Skeletal muscle tissue (tissue), 4 donors: ENCODE data around the gene SLC22A3. TPM values are rescaled to one million over a fixed set of nuclear protein-coding genes. Genes with fewer than 3 reads are reported as not detected.
"Not testable (repeated sequence)": the region's sequence is repeated elsewhere in the genome, so short reads cannot be mapped to it uniquely, and the experiment has no call there.

ENCODE experiments used
- H3K27ac ChIP-seq: one replicate; pipeline ENCODE4 v1.7.0; 2013; ENCODE audit warnings: mild to moderate bottlenecking, low read depth, low read length, inconsistent platforms
- H3K27me3 ChIP-seq, 3 donors: one replicate each; pipeline ENCODE4 v1.7.0; 2013; ENCODE audit warnings: low read length in 3 of 3; ENCODE audit not compliant: control insufficient read depth in 3 of 3, insufficient read depth in 3 of 3
- H3K36me3 ChIP-seq, 3 donors: one replicate each; pipeline ENCODE4 v1.7.0; 2013; ENCODE audit warnings: low read length in 3 of 3; ENCODE audit not compliant: control insufficient read depth in 3 of 3, insufficient read depth in 3 of 3
- H3K4me1 ChIP-seq, 3 donors: one replicate each; pipeline ENCODE4 v1.7.0; 2013; ENCODE audit warnings: low read length in 3 of 3, mild to moderate bottlenecking in 3 of 3; ENCODE audit not compliant: control insufficient read depth in 3 of 3, insufficient read depth in 3 of 3
- H3K4me3 ChIP-seq, 3 donors: one replicate each; pipeline ENCODE4 v1.7.0; 2013; ENCODE audit warnings: low read length in 3 of 3
- H3K9ac ChIP-seq, 3 donors: one replicate each; pipeline ENCODE4 v1.7.0; 2013; ENCODE audit warnings: low read length in 3 of 3, mild to moderate bottlenecking in 3 of 3, moderate library complexity in 2 of 3, low read depth in 1 of 3
- H3K9me3 ChIP-seq, 3 donors: one replicate each; pipeline ENCODE4 v1.7.0; 2013; ENCODE audit warnings: low read length in 3 of 3; ENCODE audit not compliant: control insufficient read depth in 3 of 3
- total RNA-seq: library from RNA; depleted of rRNA; stranded (reverse); fragments of >200 nt; gene quantifications from one replicate; pipeline ENCODE4 v1.2.3, GENCODE V29; 2014
- donor health status: Osteomylitis.

The SLC22A3 gene
- total RNA-seq, 1 donor from 2014 or later, result 8.4 TPM

GRCh38 chr6:160363016-160363996 lies 15.1 kb downstream of the SLC22A3 start:
- no peaks in the 10 kb centered on the region for H3K27me3 ChIP-seq
- H3K9me3 ChIP-seq, result no peaks in the 10 kb centered on the region
- no peak overlapping the region for H3K9ac ChIP-seq
- no peak overlapping the region for H3K4me3 ChIP-seq
- no peaks in the 10 kb centered on the region for H3K36me3 ChIP-seq
- H3K27ac ChIP-seq, result no peak overlapping the region
- H3K4me1 ChIP-seq, result peaks cover 0 to 14% (median 4%) of the 10 kb centered on the region in 3 donors

GRCh38 chr6:160365117-160365516 lies 16.9 kb downstream of the SLC22A3 start:
- H3K9ac ChIP-seq, result no peak overlapping the region
- H3K4me3 ChIP-seq, result no peak overlapping the region
- H3K4me1 ChIP-seq, result peaks cover 0 to 13% (median 0%) of the 10 kb centered on the region in 3 donors
- no peaks in the 10 kb centered on the region for H3K36me3 ChIP-seq
- H3K27me3 ChIP-seq, result no peaks in the 10 kb centered on the region
- H3K9me3 ChIP-seq, result peaks cover 0 to 4% (median 3%) of the 10 kb centered on the region in 3 donors
- no peak overlapping the region for H3K27ac ChIP-seq

GRCh38 chr6:160367798-160368547 lies 19.8 kb downstream of the SLC22A3 start:
- no peaks in the 10 kb centered on the region for H3K27me3 ChIP-seq
- H3K4me3 ChIP-seq, result no peak overlapping the region
- no peaks in the 10 kb centered on the region for H3K36me3 ChIP-seq
- no peak overlapping the region for H3K27ac ChIP-seq
- H3K9me3 ChIP-seq, result peaks cover 0 to 4% (median 3%) of the 10 kb centered on the region in 3 donors
- peaks cover 0 to 7% (median 0%) of the 10 kb centered on the region in 3 donors for H3K4me1 ChIP-seq
- H3K9ac ChIP-seq, result no peak overlapping the region

DNA sequence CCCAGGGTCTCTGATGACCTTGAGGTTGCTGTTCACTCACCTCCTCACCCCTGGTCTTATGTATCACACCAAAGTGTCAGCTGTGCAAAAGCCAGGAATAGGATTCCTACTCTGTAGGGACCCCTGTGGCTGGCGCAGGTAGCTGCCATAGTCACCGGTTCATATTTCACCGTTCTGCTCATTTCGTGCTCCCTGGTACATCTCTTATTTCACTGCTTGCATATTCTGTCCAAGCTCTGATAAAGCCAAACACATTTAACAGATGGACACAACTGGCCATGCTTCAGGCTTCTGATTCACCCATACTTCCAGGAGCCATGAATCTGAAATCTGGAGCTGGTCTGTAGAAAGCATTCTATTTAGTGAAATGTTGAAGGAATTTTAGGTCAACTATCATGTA lies 20.5 kb downstream of the SLC22A3 start:
- Histone ChIP-seq H3K9ac (no peak overlapping the region), H3K36me3 (no peaks in the 10 kb centered on the region), H3K4me3 (no peak overlapping the region), H3K4me1 (peaks cover 0 to 7% (median 0%) of the 10 kb centered on the region in 3 donors), H3K27me3 (no peaks in the 10 kb centered on the region), H3K9me3 (peaks cover 0 to 4% (median 3%) of the 10 kb centered on the region in 3 donors), H3K27ac (no peak overlapping the region)

- H3K9me3 ChIP-seq, H3K27me3 ChIP-seq, H3K4me1 ChIP-seq, H3K4me3 ChIP-seq, H3K36me3 ChIP-seq, H3K9ac ChIP-seq, H3K27ac ChIP-seq: not testable (repeated sequence)
These were observed 25.4 kb downstream of the SLC22A3 start for GRCh38 chr6:160373601-160374000.

DNA sequence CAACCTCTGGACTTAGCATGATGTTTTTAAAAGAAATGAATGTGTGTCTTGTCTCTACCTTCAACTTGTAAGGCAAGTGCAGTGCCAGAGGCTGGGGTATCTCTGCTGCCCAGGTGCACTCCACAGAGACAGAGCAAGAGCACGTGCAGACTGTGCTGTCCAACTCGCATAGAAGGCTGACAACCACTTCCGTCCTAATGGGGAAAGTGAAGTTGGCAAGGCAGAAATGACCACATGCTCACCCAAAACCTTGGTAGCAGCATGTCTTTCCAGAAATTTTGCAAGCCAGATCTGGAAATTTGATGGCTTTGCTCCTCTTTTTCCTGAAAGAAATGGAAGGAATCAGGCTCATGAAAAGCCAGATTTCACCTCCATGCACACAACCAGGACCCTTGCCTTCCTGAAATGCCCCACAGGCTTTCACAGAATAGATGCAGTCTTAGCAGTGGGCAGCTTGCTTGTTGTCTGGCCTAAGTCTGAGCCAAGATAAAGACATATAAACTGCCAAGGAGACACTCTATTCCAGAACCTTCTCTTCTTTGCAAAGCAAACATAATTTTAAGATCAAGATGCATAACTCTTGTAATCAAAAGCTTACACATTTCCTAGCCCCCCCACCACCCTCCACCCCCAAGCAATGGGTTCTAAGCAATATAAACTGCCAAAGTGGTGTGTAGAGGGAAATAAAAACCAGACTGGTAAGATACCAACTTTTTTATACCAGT lies 26.8 kb downstream of the SLC22A3 start:
- Histone ChIP-seq H3K4me1 (peaks cover 0 to 6% (median 0%) of the 10 kb centered on the region in 3 donors), H3K9ac (no peak overlapping the region), H3K27me3 (no peaks in the 10 kb centered on the region)

DNA sequence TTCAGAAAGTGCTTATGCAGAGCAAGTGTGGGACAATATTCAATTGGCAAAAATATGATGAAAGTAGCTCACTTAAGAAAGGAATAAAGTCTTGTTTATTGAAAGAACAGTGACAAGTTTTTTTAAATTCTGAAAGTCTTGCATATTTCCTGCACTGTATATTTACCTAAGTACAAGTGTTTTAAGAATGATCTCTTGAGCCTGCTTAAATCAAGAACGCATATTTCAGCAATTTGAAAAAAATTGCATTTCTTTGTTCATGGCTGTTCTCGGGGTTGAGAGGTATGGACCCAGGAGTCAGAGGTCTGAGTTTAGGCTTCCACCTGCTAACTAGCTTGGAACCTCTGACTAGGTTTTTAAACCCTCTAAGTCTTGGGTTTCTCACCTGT lies 27.4 kb downstream of the SLC22A3 start:
- Histone ChIP-seq H3K4me1 (peaks cover 0 to 6% (median 0%) of the 10 kb centered on the region in 3 donors), H3K27me3 (no peaks in the 10 kb centered on the region), H3K9me3 (no peaks in the 10 kb centered on the region), H3K27ac (no peak overlapping the region), H3K36me3 (no peaks in the 10 kb centered on the region), H3K9ac (no peak overlapping the region), H3K4me3 (no peak overlapping the region)

More for the DNA sequence above, 26.8 kb downstream of the SLC22A3 start:
- Histone ChIP-seq H3K36me3 (no peaks in the 10 kb centered on the region), H3K27ac (no peak overlapping the region), H3K4me3 (no peak overlapping the region), H3K9me3 (peaks cover 0 to under 1% (median 0%) of the 10 kb centered on the region in 3 donors)

DNA sequence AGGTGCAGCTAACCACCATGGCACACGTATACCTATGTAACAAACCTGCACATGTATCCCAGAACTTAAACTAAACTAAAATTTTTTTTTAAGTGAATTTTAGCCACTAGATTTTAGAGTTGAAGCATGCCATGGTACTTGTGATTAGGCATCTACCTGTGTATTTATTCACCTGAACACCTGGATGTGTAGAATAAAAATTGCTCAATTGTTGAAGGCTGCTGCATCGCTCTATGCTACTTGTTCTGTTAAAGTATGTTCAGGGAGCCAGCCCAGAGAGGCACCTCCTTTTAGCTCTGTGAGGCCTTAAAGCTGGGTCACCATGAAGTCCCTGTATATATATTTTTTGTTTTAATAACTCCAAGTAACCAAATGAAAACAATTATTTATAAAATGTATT lies 28.3 kb downstream of the SLC22A3 start:
- peaks cover 0 to 6% (median 0%) of the 10 kb centered on the region in 3 donors for H3K4me1 ChIP-seq
- H3K27ac ChIP-seq, result no peak overlapping the region
- H3K36me3 ChIP-seq, result no peaks in the 10 kb centered on the region
- H3K9me3 ChIP-seq, result no peaks in the 10 kb centered on the region
- no peak overlapping the region for H3K4me3 ChIP-seq
- H3K9ac ChIP-seq, result no peak overlapping the region
- no peaks in the 10 kb centered on the region for H3K27me3 ChIP-seq

DNA sequence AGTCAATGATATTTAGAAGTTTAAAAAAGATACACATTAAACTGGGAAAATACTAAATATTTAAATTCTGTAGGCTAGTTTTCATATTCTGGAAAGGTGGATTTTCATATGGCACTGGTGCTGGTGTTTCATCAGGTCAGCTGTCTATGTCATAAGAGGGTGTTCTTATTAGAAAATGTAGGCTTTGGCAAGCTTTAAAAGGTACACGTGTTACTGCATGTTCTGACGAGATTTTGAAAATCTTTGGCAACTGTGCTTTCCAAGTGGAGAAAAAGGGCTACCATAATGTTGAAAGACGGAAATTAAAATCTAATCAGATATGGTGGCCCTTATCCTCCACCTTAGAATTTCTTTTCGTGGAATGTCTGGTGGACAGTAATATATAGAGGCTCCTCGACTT lies 30.0 kb downstream of the SLC22A3 start:
- H3K9me3 ChIP-seq, result no peaks in the 10 kb centered on the region
- H3K4me3 ChIP-seq, result no peak overlapping the region
- no peaks in the 10 kb centered on the region for H3K36me3 ChIP-seq
- peaks cover 0 to 6% (median 0%) of the 10 kb centered on the region in 3 donors for H3K4me1 ChIP-seq
- H3K27me3 ChIP-seq, result no peaks in the 10 kb centered on the region
- H3K27ac ChIP-seq, result no peak overlapping the region
- no peak overlapping the region for H3K9ac ChIP-seq
